Measurements from ENCODE around the gene MYO9B.
"Not testable (repeated sequence)": the region's sequence is repeated elsewhere in the genome, so short reads cannot be mapped to it uniquely, and the experiment has no call there.

MYO9B gene

DNA sequence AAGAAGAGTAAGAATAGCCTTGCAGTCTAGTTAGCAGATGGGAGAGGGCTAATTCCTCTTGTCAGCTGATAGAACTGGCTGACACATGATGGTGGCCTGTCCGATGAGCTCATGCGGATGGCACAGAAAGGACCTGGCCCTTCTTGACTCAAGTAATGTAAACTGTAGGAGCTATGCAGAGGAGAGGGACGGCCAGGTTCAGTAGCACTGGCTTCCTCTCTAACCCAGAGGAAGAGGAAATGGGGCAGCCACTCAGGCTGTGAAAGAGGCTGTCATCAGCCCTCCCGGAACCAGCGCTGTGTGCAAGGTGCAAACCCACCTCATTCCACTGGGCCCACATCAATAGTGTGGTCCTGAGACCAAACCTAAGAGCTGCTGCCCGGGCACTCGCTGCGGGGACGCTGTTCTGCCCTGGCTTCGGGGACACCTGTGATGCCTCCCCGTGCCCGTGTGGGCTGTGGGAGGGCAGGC is 108.8 kb downstream of the MYO9B start:
- H3K27ac ChIP-seq: no peak overlapping the region
- no peak for DNase-seq
- H3K36me3 ChIP-seq: peaks cover 24% of the 10 kb centered on the region
- TF ChIP-seq, protein P1, sequence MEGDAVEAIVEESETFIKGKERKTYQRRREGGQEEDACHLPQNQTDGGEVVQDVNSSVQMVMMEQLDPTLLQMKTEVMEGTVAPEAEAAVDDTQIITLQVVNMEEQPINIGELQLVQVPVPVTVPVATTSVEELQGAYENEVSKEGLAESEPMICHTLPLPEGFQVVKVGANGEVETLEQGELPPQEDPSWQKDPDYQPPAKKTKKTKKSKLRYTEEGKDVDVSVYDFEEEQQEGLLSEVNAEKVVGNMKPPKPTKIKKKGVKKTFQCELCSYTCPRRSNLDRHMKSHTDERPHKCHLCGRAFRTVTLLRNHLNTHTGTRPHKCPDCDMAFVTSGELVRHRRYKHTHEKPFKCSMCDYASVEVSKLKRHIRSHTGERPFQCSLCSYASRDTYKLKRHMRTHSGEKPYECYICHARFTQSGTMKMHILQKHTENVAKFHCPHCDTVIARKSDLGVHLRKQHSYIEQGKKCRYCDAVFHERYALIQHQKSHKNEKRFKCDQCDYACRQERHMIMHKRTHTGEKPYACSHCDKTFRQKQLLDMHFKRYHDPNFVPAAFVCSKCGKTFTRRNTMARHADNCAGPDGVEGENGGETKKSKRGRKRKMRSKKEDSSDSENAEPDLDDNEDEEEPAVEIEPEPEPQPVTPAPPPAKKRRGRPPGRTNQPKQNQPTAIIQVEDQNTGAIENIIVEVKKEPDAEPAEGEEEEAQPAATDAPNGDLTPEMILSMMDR (IDR thresholded peaks at IDR 0.05; ENCODE audit: low read depth, low read length): no peak
- no peaks in the 10 kb centered on the region for H3K9me3 ChIP-seq (ENCODE audit: severe bottlenecking)
- H3K27me3 ChIP-seq (ENCODE audit: insufficient read depth, low read depth, severe bottlenecking): no peaks in the 10 kb centered on the region
- no peak overlapping the region for H3K4me3 ChIP-seq (ENCODE audit: low read depth, low read length)

DNA sequence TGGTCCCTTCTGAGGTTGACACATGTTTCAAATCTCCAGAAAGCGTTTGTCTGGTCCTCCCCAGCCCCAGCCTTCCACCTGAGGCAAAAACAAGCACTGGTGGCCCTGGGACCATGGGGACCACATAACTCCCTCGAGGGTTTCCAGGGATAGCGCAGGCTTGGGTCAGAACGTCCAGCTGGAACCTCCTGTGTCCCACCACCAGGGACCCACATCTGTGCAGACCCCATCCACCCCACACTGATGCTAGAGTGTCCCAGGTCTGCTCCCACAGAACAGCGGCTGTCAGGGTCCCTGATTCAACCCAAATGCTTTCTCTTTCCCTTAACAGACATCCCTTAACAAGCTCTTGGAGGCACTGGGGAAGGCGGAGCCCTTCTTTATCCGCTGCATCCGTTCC is 110.0 kb downstream of the MYO9B start:
- no peak overlapping the region for H3K27ac ChIP-seq
- TF ChIP-seq, protein P1 (IDR thresholded peaks at IDR 0.05; ENCODE audit: low read depth, low read length): no peak
- no peak overlapping the region for H3K4me3 ChIP-seq (ENCODE audit: low read depth, low read length)
- DNase-seq: no peak
- peaks cover 26% of the 10 kb centered on the region for H3K36me3 ChIP-seq
- H3K27me3 ChIP-seq (ENCODE audit: insufficient read depth, low read depth, severe bottlenecking): no peaks in the 10 kb centered on the region
- H3K9me3 ChIP-seq (ENCODE audit: severe bottlenecking): no peaks in the 10 kb centered on the region

DNA sequence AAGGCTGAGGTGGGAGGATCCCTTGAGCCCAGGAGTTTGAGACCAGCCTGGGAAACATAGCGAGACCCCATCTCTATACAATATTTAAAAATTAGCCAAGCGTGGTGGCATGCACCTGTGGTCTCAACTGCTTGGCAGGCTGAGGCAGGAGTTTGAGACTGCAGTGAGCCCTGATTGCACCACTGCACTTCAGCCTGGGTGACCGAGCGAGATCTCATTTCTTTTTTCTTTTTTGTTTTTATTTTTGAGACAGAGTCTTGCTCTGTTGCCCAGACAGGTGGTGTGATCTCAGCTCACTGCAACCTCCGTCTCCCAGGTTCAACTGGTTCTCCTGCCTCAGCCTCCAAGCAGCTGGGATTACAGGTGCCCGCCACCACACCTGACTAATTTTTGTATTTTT is 116.2 kb downstream of the MYO9B start:
- H3K27me3 ChIP-seq (ENCODE audit: insufficient read depth, low read depth, severe bottlenecking); H3K4me3 ChIP-seq (ENCODE audit: low read depth, low read length); H3K27ac ChIP-seq; DNase-seq; H3K9me3 ChIP-seq (ENCODE audit: severe bottlenecking): not testable (repeated sequence)
- peaks cover 65% of the 10 kb centered on the region for H3K36me3 ChIP-seq

DNA sequence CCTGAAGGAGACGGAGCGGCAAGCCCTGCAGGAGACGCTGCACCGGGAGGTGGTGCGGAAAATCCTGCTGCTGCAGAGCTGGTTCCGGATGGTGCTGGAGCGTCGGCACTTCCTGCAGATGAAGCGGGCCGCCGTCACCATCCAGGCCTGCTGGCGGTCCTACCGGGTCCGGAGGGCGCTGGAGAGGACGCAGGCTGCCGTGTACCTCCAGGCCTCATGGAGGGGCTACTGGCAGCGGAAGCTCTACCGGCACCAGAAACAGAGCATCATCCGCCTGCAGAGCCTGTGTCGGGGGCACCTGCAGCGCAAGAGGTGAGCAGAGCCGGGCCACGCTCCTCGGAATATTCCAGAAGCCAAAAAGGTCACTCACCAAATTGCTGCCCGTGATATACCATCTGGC is 117.2 kb downstream of the MYO9B start:
- no peak for DNase-seq
- no peaks in the 10 kb centered on the region for H3K27me3 ChIP-seq (ENCODE audit: insufficient read depth, low read depth, severe bottlenecking)
- H3K4me3 ChIP-seq (ENCODE audit: low read depth, low read length): no peak overlapping the region
- H3K27ac ChIP-seq: no peak overlapping the region
- H3K9me3 ChIP-seq (ENCODE audit: severe bottlenecking): no peaks in the 10 kb centered on the region
- peaks cover 66% of the 10 kb centered on the region for H3K36me3 ChIP-seq
- TF ChIP-seq, protein P1 (IDR thresholded peaks at IDR 0.05; ENCODE audit: low read depth, low read length): no peak

DNA sequence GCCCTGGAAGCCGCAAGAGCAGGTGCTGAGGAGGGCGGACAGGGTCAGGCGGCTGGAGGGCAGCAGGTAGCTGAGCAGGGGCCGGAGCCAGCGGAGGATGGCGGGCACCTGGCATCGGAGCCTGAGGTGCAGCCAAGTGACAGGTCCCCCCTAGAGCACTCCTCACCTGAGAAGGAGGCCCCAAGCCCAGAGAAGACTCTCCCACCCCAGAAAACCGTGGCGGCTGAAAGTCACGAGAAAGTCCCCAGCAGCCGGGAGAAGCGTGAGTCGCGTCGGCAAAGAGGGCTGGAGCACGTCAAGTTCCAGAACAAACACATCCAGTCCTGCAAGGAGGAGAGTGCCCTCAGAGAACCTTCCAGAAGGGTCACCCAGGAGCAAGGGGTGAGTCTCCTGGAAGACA is 119.0 kb downstream of the MYO9B start:
- DNase-seq: no peak
- TF ChIP-seq, protein P1 (IDR thresholded peaks at IDR 0.05; ENCODE audit: low read depth, low read length): no peak
- Histone ChIP-seq H3K27me3 (ENCODE audit: insufficient read depth, low read depth, severe bottlenecking) (no peaks in the 10 kb centered on the region), H3K9me3 (ENCODE audit: severe bottlenecking) (no peaks in the 10 kb centered on the region), H3K36me3 (peaks cover 61% of the 10 kb centered on the region), H3K27ac (no peak overlapping the region), H3K4me3 (ENCODE audit: low read depth, low read length) (no peak overlapping the region)

DNA sequence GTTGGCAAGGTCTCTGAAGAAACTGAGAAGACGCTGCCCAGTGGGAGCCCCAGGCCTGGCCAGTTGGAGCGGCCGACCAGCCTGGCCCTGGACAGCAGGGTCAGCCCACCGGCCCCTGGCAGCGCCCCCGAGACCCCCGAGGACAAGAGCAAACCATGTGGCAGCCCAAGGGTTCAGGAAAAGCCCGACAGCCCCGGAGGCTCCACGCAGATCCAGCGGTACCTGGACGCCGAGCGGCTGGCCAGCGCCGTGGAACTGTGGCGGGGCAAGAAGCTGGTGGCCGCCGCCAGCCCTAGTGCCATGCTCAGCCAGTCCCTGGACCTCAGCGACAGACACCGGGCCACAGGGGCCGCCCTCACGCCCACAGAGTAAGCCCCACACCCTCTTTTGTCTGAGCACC is 119.5 kb downstream of the MYO9B start:
- Histone ChIP-seq H3K4me3 (ENCODE audit: low read depth, low read length) (no peak overlapping the region), H3K27ac (no peak overlapping the region), H3K36me3 (peaks cover 63% of the 10 kb centered on the region), H3K9me3 (ENCODE audit: severe bottlenecking) (no peaks in the 10 kb centered on the region), H3K27me3 (ENCODE audit: insufficient read depth, low read depth, severe bottlenecking) (no peaks in the 10 kb centered on the region)
- DNase-seq: no peak
- TF ChIP-seq, protein P1 (IDR thresholded peaks at IDR 0.05; ENCODE audit: low read depth, low read length): no peak

Measured in WERI-Rb-1 (cell line).